H1 (cell line): ENCODE measurements around the gene AHDC1. TPM values are rescaled to one million over a fixed set of nuclear protein-coding genes. Genes with fewer than 3 reads are reported as not detected.

Experiments
- CTCF ChIA-PET: fragments of 300-600 bp; sonication (Branson Sonifier 250); formaldehyde crosslinking; loops from one replicate; lab custom pipeline; 2021; ENCODE audit not compliant: partially characterized antibody; lab: Charles Lee
- POLR2A ChIA-PET: fragments of 300-600 bp; sonication (Branson Sonifier 250); formaldehyde crosslinking; loops from one replicate; lab custom pipeline; 2021; ENCODE audit warnings: inconsistent platforms; ENCODE audit not compliant: partially characterized antibody; lab: Charles Lee
- DNase-seq, 2 experiments: peaks; one replicate each; pipeline versions ENCODE4 v3.0.0 to v3.0.0-alpha.2; 2010 to 2022; ENCODE audit warnings: low spot score in 2 of 2, low read depth in 1 of 2, mixed read lengths in 1 of 2
- FAIRE-seq: peaks from 2 replicates; lab custom pipeline; 2011; peaks lifted over from hg19 to GRCh38; lab: Jason Lieb, UNC
- H2AFZ ChIP-seq: 2 replicates; pipeline ENCODE4 v1.8.1; 2012; ENCODE audit warnings: low read length, inconsistent platforms
- H2AK5ac ChIP-seq: 2 replicates; pipeline ENCODE4 v1.6.1; 2013; ENCODE audit warnings: low read depth, low read length
- H2BK120ac ChIP-seq: replicated peaks from 2 replicates; pipeline ENCODE3; 2013; ENCODE audit warnings: low read depth, low read length, inconsistent platforms
- H2BK12ac ChIP-seq: 2 replicates; pipeline ENCODE4 v1.6.1; 2013; ENCODE audit warnings: low read depth, low read length
- H2BK15ac ChIP-seq: 2 replicates; pipeline ENCODE4 v1.6.1; 2013; ENCODE audit warnings: low read length
- H2BK20ac ChIP-seq: 2 replicates; pipeline ENCODE4 v1.6.1; 2013; ENCODE audit warnings: low read length
- H2BK5ac ChIP-seq: 2 replicates; pipeline ENCODE4 v1.6.1; 2013; ENCODE audit warnings: low read depth, low read length
- H3K14ac ChIP-seq: 2 replicates; pipeline ENCODE4 v1.6.1; 2013; ENCODE audit warnings: inconsistent platforms; ENCODE audit not compliant: insufficient read length
- H3K18ac ChIP-seq: 2 replicates; pipeline ENCODE4 v1.6.1; 2013; ENCODE audit warnings: low read length; ENCODE audit errors: extremely low read depth
- H3K23ac ChIP-seq: 2 replicates; pipeline ENCODE4 v1.6.1; 2013; ENCODE audit warnings: inconsistent platforms; ENCODE audit not compliant: insufficient read length
- H3K23me2 ChIP-seq: 2 replicates; pipeline ENCODE4 v1.6.1; 2013; ENCODE audit warnings: low read depth, low read length
- H3K27ac ChIP-seq: 2 replicates; pipeline ENCODE4 v1.6.1; 2011; ENCODE audit warnings: low read depth, low read length, inconsistent platforms
- H3K27me3 ChIP-seq, 4 experiments: replicated peaks in 1 of 4; 1 replicate in 1 of 4; 2 replicates in 3 of 4; pipeline versions ENCODE4 v1.6.1 to v1.8.1; 2011 to 2013; ENCODE audit warnings: low read length in 3 of 4, mild to moderate bottlenecking in 3 of 4, inconsistent platforms in 2 of 4, mixed read lengths in 2 of 4, moderate library complexity in 1 of 4; ENCODE audit not compliant: control insufficient read depth in 3 of 4, insufficient read depth in 3 of 4; ENCODE audit errors: extremely low read depth in 1 of 4
- H3K36me3 ChIP-seq, 4 experiments: 2 replicates each; pipeline versions ENCODE4 v1.6.1 to v1.8.1; 2011 to 2013; ENCODE audit warnings: mild to moderate bottlenecking in 4 of 4, low read length in 3 of 4, moderate library complexity in 2 of 4, control low read depth in 1 of 4, inconsistent platforms in 1 of 4; ENCODE audit not compliant: insufficient read depth in 4 of 4, control insufficient read depth in 2 of 4
- H3K4ac ChIP-seq: replicated peaks from 2 replicates; pipeline ENCODE3; 2013; ENCODE audit warnings: low read length, low read depth, mixed read lengths, inconsistent platforms; ENCODE audit not compliant: insufficient read length
- H3K4me1 ChIP-seq, 4 experiments: replicated peaks in 1 of 4; 1 replicate in 1 of 4; 2 replicates in 3 of 4; pipeline versions ENCODE4 v1.6.1 to v1.8.1; 2011 to 2013; ENCODE audit warnings: low read length in 3 of 4, inconsistent platforms in 2 of 4, mixed read lengths in 1 of 4; ENCODE audit not compliant: insufficient read depth in 4 of 4, control insufficient read depth in 3 of 4
- H3K4me2 ChIP-seq, 2 experiments: 2 replicates each; pipeline versions ENCODE4 v1.6.1 to v1.8.1; 2011 to 2013; ENCODE audit warnings: low read depth in 2 of 2, low read length in 2 of 2, control low read depth in 1 of 2, inconsistent platforms in 1 of 2, mild to moderate bottlenecking in 1 of 2; ENCODE audit not compliant: insufficient read depth in 1 of 2
- H3K4me3 ChIP-seq, 4 experiments: fragments of 200-600, 300-600 bp in 1 of 4; sonication (generic), shearing (Covaris generic), sonication (Bioruptor Twin) in 1 of 4; 2 replicates each; pipeline versions ENCODE4 v1.5.1 to v1.8.1; 2011 to 2016; ENCODE audit warnings: low read length in 4 of 4, low read depth in 3 of 4, control low read depth in 2 of 4, inconsistent platforms in 2 of 4, mild to moderate bottlenecking in 2 of 4, mixed read lengths in 1 of 4, moderate library complexity in 1 of 4; ENCODE audit not compliant: insufficient read depth in 2 of 4; ENCODE audit errors: extremely low read depth in 1 of 4
- H3K56ac ChIP-seq: replicated peaks from 2 replicates; pipeline ENCODE3; 2013; ENCODE audit warnings: low read depth, mild to moderate bottlenecking, mixed read lengths, low read length, inconsistent platforms; ENCODE audit not compliant: insufficient read length
- H3K79me1 ChIP-seq: 2 replicates; pipeline ENCODE4 v1.6.1; 2013; ENCODE audit warnings: low read depth, low read length, control low read depth
- H3K79me2 ChIP-seq, 2 experiments: 2 replicates each; pipeline versions ENCODE4 v1.6.1 to v1.8.1; 2012 to 2013; ENCODE audit warnings: low read length in 2 of 2, mild to moderate bottlenecking in 2 of 2, inconsistent platforms in 1 of 2; ENCODE audit not compliant: insufficient read depth in 2 of 2, control insufficient read depth in 1 of 2
- H3K9ac ChIP-seq, 4 experiments: replicated peaks in 1 of 4; 1 replicate in 1 of 4; 2 replicates in 3 of 4; pipeline versions ENCODE4 v1.6.1 to v1.8.1; 2011 to 2013; ENCODE audit warnings: low read depth in 3 of 4, low read length in 3 of 4, control low read depth in 2 of 4, mild to moderate bottlenecking in 2 of 4, moderate library complexity in 2 of 4, inconsistent platforms in 1 of 4; ENCODE audit errors: extremely low read depth in 1 of 4
- H3K9me3 ChIP-seq, 2 experiments: 2 replicates each; pipeline versions ENCODE4 v1.6.1 to v1.8.1; 2012 to 2013; ENCODE audit warnings: mild to moderate bottlenecking in 2 of 2, moderate library complexity in 2 of 2, control low read depth in 1 of 2, inconsistent platforms in 1 of 2, low read depth in 1 of 2, low read length in 1 of 2, mixed read lengths in 1 of 2; ENCODE audit not compliant: insufficient read depth in 2 of 2
- H4K20me1 ChIP-seq, 2 experiments: replicated peaks in 1 of 2; 2 replicates each; pipeline versions ENCODE3 to v1.8.1; 2011 to 2013; ENCODE audit warnings: inconsistent platforms in 2 of 2, low read length in 2 of 2, mild to moderate bottlenecking in 1 of 2; ENCODE audit not compliant: insufficient read depth in 2 of 2, control insufficient read depth in 1 of 2
- H4K5ac ChIP-seq: 2 replicates; pipeline ENCODE4 v1.6.1; 2013; ENCODE audit warnings: low read length, low read depth, mixed read lengths, inconsistent platforms; ENCODE audit not compliant: insufficient read length
- H4K8ac ChIP-seq: 2 replicates; pipeline ENCODE4 v1.8.0; 2013; ENCODE audit warnings: mild to moderate bottlenecking, moderate library complexity, low read length, inconsistent platforms; ENCODE audit not compliant: insufficient read depth; ENCODE audit errors: extremely low read depth
- H4K91ac ChIP-seq: replicated peaks from 2 replicates; pipeline ENCODE3; 2013; ENCODE audit warnings: low read length, mixed read lengths, inconsistent platforms; ENCODE audit not compliant: insufficient read length
- ATF2 ChIP-seq: IDR thresholded peaks from 2 replicates; pipeline ENCODE4 v1.6.1; 2012; ENCODE audit warnings: low read length, inconsistent platforms
- EGR1 ChIP-seq: IDR thresholded peaks from 2 replicates; pipeline ENCODE4 v1.6.1; 2011; ENCODE audit warnings: low read depth, low read length, borderline replicate concordance
- EP300 ChIP-seq, 2 experiments: IDR thresholded peaks; 1 replicate in 1 of 2; 2 replicates in 1 of 2; pipeline ENCODE4 v1.6.1; 2011 to 2012; ENCODE audit warnings: low read depth in 2 of 2, low read length in 2 of 2, mild to moderate bottlenecking in 2 of 2, borderline replicate concordance in 1 of 2, inconsistent platforms in 1 of 2, moderate library complexity in 1 of 2
- POU5F1 ChIP-seq: IDR thresholded peaks from 2 replicates; pipeline ENCODE4 v1.6.1; 2011; ENCODE audit warnings: low read depth, mild to moderate bottlenecking, low read length, moderate library complexity
- RNF2 ChIP-seq: fragments of 200-900, 300-1000 bp; sonication (generic); IDR thresholded peaks from 2 replicates; pipeline ENCODE4 v1.7.1; 2016; ENCODE audit warnings: borderline replicate concordance, low read depth, mild to moderate bottlenecking, antibody characterized with exemption, low read length; ENCODE audit not compliant: poor library complexity, severe bottlenecking; ENCODE audit errors: missing control alignments
- TCF12 ChIP-seq: IDR thresholded peaks from 2 replicates; pipeline ENCODE4 v1.6.1; 2011; ENCODE audit warnings: low read depth, mild to moderate bottlenecking, low read length
- YY1 ChIP-seq: IDR thresholded peaks from 2 replicates; pipeline ENCODE4 v1.6.1; 2011; ENCODE audit warnings: low read depth, mild to moderate bottlenecking, low read length
- WGBS, 2 experiments: shearing (Covaris generic) in 1 of 2; methylation state at CpG; one replicate each; pipeline versions ENCODE4 v1.1.6 to v1.1.7; 2013 to 2015; ENCODE audit warnings: low lambda C conversion rate in 2 of 2, mixed read lengths in 2 of 2, inconsistent platforms in 1 of 2, low coverage in 1 of 2, missing lambda C conversion rate in 1 of 2; ENCODE audit not compliant: insufficient replicate concordance in 2 of 2, insufficient coverage in 1 of 2, insufficient read length in 1 of 2; ENCODE audit errors: extremely low coverage in 1 of 2, missing lambda C conversion rate in 1 of 2; 5-methylcytosine and 5-hydroxymethylcytosine counted together
- polyA plus RNA-seq, 7 experiments: library from polyadenylated mRNA; depleted of rRNA in 3 of 7; stranded (reverse) in 5 of 7; unstranded in 2 of 7; fragments of >200 nt in 5 of 7; fragments of 200-250 nt in 2 of 7; gene quantifications; 1 replicate in 5 of 7; 2 replicates in 1 of 7; 4 replicates in 1 of 7; pipeline versions ENCODE4 v1.2.1 to v1.2.3, GENCODE V29; 2011 to 2013; ENCODE audit warnings: missing spikeins in 2 of 7, mixed read lengths in 2 of 7
- total RNA-seq: library from RNA; stranded (reverse); fragmentation: NEBNext Ultra II Directional; extraction: Animal tissue kit (Norgen Biotek cat#: 25700); gene quantifications from 2 replicates; pipeline ENCODE4 v1.2.1, GENCODE V29; 2021

AHDC1 gene
- total and polyA plus RNA-seq, 2 of the 8 experiments (the other 6 are each of a cell fraction or from before 2014, with no cell fraction given) = 4.4 to 35.1 TPM

- Histone ChIP-seq H2BK5ac (no peak overlapping the region), H3K4me3 (no peak overlapping the region), H3K4me1 (peaks cover 0 to 10% (median 6%) of the 10 kb centered on the region in 4 experiments; a peak in 5 of 7 replicates), H3K27me3 (no peaks in the 10 kb centered on the region), H2BK20ac (no peak overlapping the region), H2AK5ac (no peak overlapping the region), H3K4ac (peak overlapping the region; percentile 14), H2BK15ac (peak overlapping the region; percentile 1; the same call in 1 of the 2 replicates), H3K79me2 (no peaks in the 10 kb centered on the region), H4K5ac (no peak overlapping the region), H4K91ac (peak overlapping the region; percentile 35), H2BK120ac (no peak overlapping the region), H3K27ac (no peak overlapping the region), H3K4me2 (no peak overlapping the region), H3K79me1 (no peaks in the 10 kb centered on the region), H3K56ac (no peak overlapping the region), H3K18ac (no peak overlapping the region), H3K14ac (no peak overlapping the region), H4K20me1 (no peaks in the 10 kb centered on the region), H3K9me3 (no peaks in the 10 kb centered on the region), H4K8ac (no peak overlapping the region), H3K23me2 (no peaks in the 10 kb centered on the region), H3K9ac (no peak overlapping the region), H3K36me3 (no peaks in the 10 kb centered on the region), H2BK12ac (peak overlapping the region; percentile 31; the same call in 1 of the 2 replicates), H2AFZ (no peak overlapping the region), H3K23ac (no peak overlapping the region)
- no peak for FAIRE-seq
- DNase-seq = no peak
- ChIA-PET CTCF (interaction anchor here (1.0 to 7.1 kb wide), 10 partner anchors 14 to 160 kb away, joined by 4 to 48 read pairs (median 5); no protein-coding TSS in a partner anchor), POLR2A (interaction anchor here (0.7 to 2.3 kb wide), 5 partner anchors 13 to 62 kb away, joined by 3 to 10 read pairs (median 3); no protein-coding TSS in a partner anchor)
- WGBS, 2 experiments = 87% methylated on average over 9 of the region's 9 CpGs; no CpG with 5 or more reads in 1 of the 2 experiments
- no peak for TF ChIP-seq EP300 (IDR thresholded peaks at IDR 0.05; ENCODE audit: borderline replicate concordance in 1 of 2, low read depth in 2 of 2, low read length in 2 of 2)
- TF ChIP-seq YY1 = no peak
- no peak for TF ChIP-seq POU5F1
- TF ChIP-seq ATF2 = no peak
- no peak for TF ChIP-seq EGR1
- TF ChIP-seq TCF12 = no peak
- TF ChIP-seq RNF2 = no peak
Measured at GRCh38 chr1:27509127-27510080, 94.5 kb downstream of the AHDC1 start.
